Fibroblast of lung (primary cell): Measurements from ENCODE around the gene ARPP21. TPM values are rescaled to one million over a fixed set of nuclear protein-coding genes. Genes with fewer than 3 reads are reported as not detected.

Experiments used
- DNase-seq, 2 donors: peaks; one replicate each; pipeline versions ENCODE4 v3.0.0 to v3.0.0-alpha.2; 2010; ENCODE audit warnings: low read depth in 2 of 2
- H2AFZ ChIP-seq: 2 replicates; pipeline ENCODE4 v1.5.1; 2012; ENCODE audit warnings: low read length, control low read depth, inconsistent platforms
- H3K27ac ChIP-seq: 2 replicates; pipeline ENCODE4 v1.5.1; 2011; ENCODE audit warnings: low read length, control low read depth; ENCODE audit not compliant: insufficient read depth
- H3K27me3 ChIP-seq: 2 replicates; pipeline ENCODE4 v1.5.1; 2011; ENCODE audit warnings: mild to moderate bottlenecking, low read length; ENCODE audit not compliant: control insufficient read depth, insufficient read depth
- H3K36me3 ChIP-seq: 2 replicates; pipeline ENCODE4 v1.5.1; 2011; ENCODE audit warnings: low read length; ENCODE audit not compliant: control insufficient read depth, insufficient read depth
- H3K4me1 ChIP-seq: 2 replicates; pipeline ENCODE4 v1.5.1; 2011; ENCODE audit warnings: low read length; ENCODE audit not compliant: control insufficient read depth, insufficient read depth; ENCODE audit errors: extremely low read depth
- H3K4me2 ChIP-seq: 2 replicates; pipeline ENCODE4 v1.5.1; 2011; ENCODE audit warnings: low read length, control low read depth; ENCODE audit not compliant: insufficient read depth; ENCODE audit errors: extremely low read depth
- H3K4me3 ChIP-seq, 4 experiments: fragments of 200-600 bp in 1 of 4; sonication (generic) in 1 of 4; replicated peaks in 1 of 4; 2 replicates each; pipeline ENCODE4 v1.5.1; 2011 to 2016; ENCODE audit warnings: low read length in 4 of 4, low read depth in 3 of 4, mild to moderate bottlenecking in 3 of 4, control low read depth in 2 of 4, inconsistent platforms in 1 of 4, mixed read lengths in 1 of 4; ENCODE audit not compliant: insufficient read depth in 1 of 4; ENCODE audit errors: control extremely low read depth in 1 of 4
- H3K79me2 ChIP-seq: 2 replicates; pipeline ENCODE4 v1.5.1; 2012; ENCODE audit warnings: mild to moderate bottlenecking, low read length, inconsistent platforms; ENCODE audit not compliant: control insufficient read depth, insufficient read depth
- H3K9ac ChIP-seq: 2 replicates; pipeline ENCODE4 v1.5.1; 2011; ENCODE audit warnings: mild to moderate bottlenecking, low read length, control low read depth; ENCODE audit not compliant: insufficient read depth
- H3K9me3 ChIP-seq: 2 replicates; pipeline ENCODE4 v1.5.1; 2012; ENCODE audit warnings: low read depth, low read length; ENCODE audit not compliant: control insufficient read depth, insufficient read depth
- H4K20me1 ChIP-seq: 2 replicates; pipeline ENCODE4 v1.5.1; 2011; ENCODE audit warnings: low read length; ENCODE audit not compliant: control insufficient read depth, insufficient read depth; ENCODE audit errors: extremely low read depth
- CTCF ChIP-seq, 2 donors: IDR thresholded peaks in 1 of 2; conservative IDR thresholded peaks in 1 of 2; 1 replicate in 1 of 2; 2 replicates in 1 of 2; pipeline ENCODE4 v1.5.1; 2011 to 2012; ENCODE audit warnings: low read length in 2 of 2, control low read depth in 1 of 2, inconsistent platforms in 1 of 2, low read depth in 1 of 2, mild to moderate bottlenecking in 1 of 2
- EZH2 ChIP-seq: IDR thresholded peaks from 2 replicates; pipeline ENCODE4 v1.5.1; 2012; ENCODE audit warnings: low read length, control low read depth, mild to moderate bottlenecking; ENCODE audit errors: missing control alignments
- polyA plus RNA-seq, 2 donors: library from polyadenylated mRNA; depleted of rRNA in 1 of 2; stranded (reverse) in 1 of 2; unstranded in 1 of 2; fragments of >200 nt; gene quantifications; 2 replicates each; pipeline ENCODE4 v1.2.1, GENCODE V29; 2011 to 2012; ENCODE audit warnings: missing spikeins in 1 of 2
- total RNA-seq: library from RNA; depleted of rRNA; stranded (reverse); fragments of >200 nt; gene quantifications from 2 replicates; pipeline ENCODE4 v1.2.1, GENCODE V29; 2014

ARPP21 gene
- total and polyA plus RNA-seq, 2 donors (not counting 1 experiment from before 2014, with no cell fraction given), result not detected

- Histone ChIP-seq H3K9me3 (no peaks in the 10 kb centered on the region), H3K27ac (no peak overlapping the region), H3K27me3 (no peaks in the 10 kb centered on the region), H3K4me1 (no peaks in the 10 kb centered on the region), H3K9ac (no peak overlapping the region), H3K4me3 (no peak overlapping the region), H3K36me3 (no peaks in the 10 kb centered on the region), H3K4me2 (no peak overlapping the region), H3K79me2 (no peaks in the 10 kb centered on the region), H2AFZ (no peak overlapping the region), H4K20me1 (no peaks in the 10 kb centered on the region)
- TF ChIP-seq CTCF (conservative IDR thresholded peaks at IDR 0.05 in 1 of 2, IDR thresholded peaks at IDR 0.05 in 1 of 2; ENCODE audit: low read depth in 1 of 2, low read length in 2 of 2) (no peak), EZH2 (no peak)
- no peak for DNase-seq
Observed at GRCh38 chr3:35670408-35670965, 31.2 kb downstream of the ARPP21 start.

- H3K4me1 ChIP-seq, result no peaks in the 10 kb centered on the region
- H3K27ac ChIP-seq, result no peak overlapping the region
- no peaks in the 10 kb centered on the region for H3K27me3 ChIP-seq
Observed at GRCh38 chr3:35671483-35671882, 32.2 kb downstream of the ARPP21 start.

GRCh38 chr3:35673017-35673416, 33.7 kb downstream of the ARPP21 start:
- TF ChIP-seq EZH2 (no peak), CTCF (conservative IDR thresholded peaks at IDR 0.05 in 1 of 2, IDR thresholded peaks at IDR 0.05 in 1 of 2; ENCODE audit: low read depth in 1 of 2, low read length in 2 of 2) (no peak)
- Histone ChIP-seq H3K4me1 (no peaks in the 10 kb centered on the region), H3K4me3 (no peak overlapping the region), H2AFZ (no peak overlapping the region), H3K9me3 (no peaks in the 10 kb centered on the region), H3K9ac (no peak overlapping the region), H3K27me3 (no peaks in the 10 kb centered on the region), H3K27ac (no peak overlapping the region), H4K20me1 (no peaks in the 10 kb centered on the region), H3K79me2 (no peaks in the 10 kb centered on the region), H3K4me2 (no peak overlapping the region), H3K36me3 (no peaks in the 10 kb centered on the region)
- no peak for DNase-seq

More at GRCh38 chr3:35671483-35671882, 32.2 kb downstream of the ARPP21 start:
- Histone ChIP-seq H3K36me3 (no peaks in the 10 kb centered on the region), H3K79me2 (no peaks in the 10 kb centered on the region), H3K9me3 (no peaks in the 10 kb centered on the region), H2AFZ (no peak overlapping the region), H4K20me1 (no peaks in the 10 kb centered on the region), H3K4me3 (no peak overlapping the region), H3K4me2 (no peak overlapping the region), H3K9ac (no peak overlapping the region)
- no peak for DNase-seq
- TF ChIP-seq EZH2, result no peak
- TF ChIP-seq CTCF (conservative IDR thresholded peaks at IDR 0.05 in 1 of 2, IDR thresholded peaks at IDR 0.05 in 1 of 2; ENCODE audit: low read depth in 1 of 2, low read length in 2 of 2), result no peak
